SK-N-MC (cell line): ENCODE measurements around the gene ATG12.

ENCODE experiments used
- EZH2 ChIP-seq: fragments of 200-600 bp; sonication (generic); IDR thresholded peaks from one replicate; pipeline ENCODE4 v1.6.1; 2017; ENCODE audit warnings: antibody characterized with exemption
- POLR2AphosphoS5 ChIP-seq: IDR thresholded peaks from 2 replicates; pipeline ENCODE4 v1.6.1; 2012; ENCODE audit warnings: mild to moderate bottlenecking, low read depth, low read length, borderline replicate concordance

DNA sequence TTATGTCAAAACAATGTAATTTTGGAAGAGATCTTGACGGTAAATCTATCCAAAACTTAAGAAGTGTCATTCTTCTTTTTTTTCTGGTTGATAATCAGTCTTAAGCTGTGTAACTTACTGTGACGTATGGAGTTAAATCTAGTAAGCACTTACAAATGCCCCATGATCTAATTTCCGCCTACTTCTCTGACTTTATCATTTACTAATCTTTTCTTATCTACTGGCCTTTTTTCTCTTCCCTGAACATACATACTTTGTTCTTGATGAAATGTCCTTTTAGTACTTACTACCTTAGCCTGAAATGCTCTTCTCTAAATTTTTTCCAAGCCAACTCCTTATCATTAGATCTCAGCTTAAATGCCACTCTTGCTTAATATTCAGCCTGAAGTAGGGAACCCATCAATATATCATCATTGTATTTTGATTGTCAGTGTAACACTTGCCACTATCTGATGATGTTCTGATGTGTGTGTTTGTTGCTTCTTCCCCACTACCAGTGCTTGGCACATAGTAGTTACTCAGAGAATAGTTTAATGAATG lies 28.0 kb upstream of the ATG12 start:
- no peak for TF ChIP-seq POLR2AphosphoS5
- TF ChIP-seq EZH2, result no peak
